Liver (tissue), 9 donors: ENCODE measurements around the gene PCDHGC4. TPM values are rescaled to one million over a fixed set of nuclear protein-coding genes. Genes with fewer than 3 reads are reported as not detected.

Experiments used
- DNase-seq: peaks from one replicate; pipeline ENCODE4 v3.0.0-alpha.2; 2017; ENCODE audit warnings: low spot score
- H3K27ac ChIP-seq, 2 donors: one replicate each; pipeline ENCODE4 v1.7.0; 2013; ENCODE audit warnings: inconsistent platforms in 2 of 2, low read length in 2 of 2, control low read depth in 1 of 2, low read depth in 1 of 2, mild to moderate bottlenecking in 1 of 2
- H3K27me3 ChIP-seq, 4 donors: one replicate each; pipeline versions ENCODE4 v1.6.1 to v1.7.0; 2013; ENCODE audit warnings: low read length in 3 of 4, inconsistent platforms in 1 of 4, mild to moderate bottlenecking in 1 of 4, moderate library complexity in 1 of 4; ENCODE audit not compliant: control insufficient read depth in 4 of 4, insufficient read depth in 4 of 4
- H3K36me3 ChIP-seq, 4 donors: one replicate each; pipeline versions ENCODE4 v1.6.1 to v1.7.0; 2013; ENCODE audit warnings: low read length in 3 of 4, mild to moderate bottlenecking in 3 of 4, low read depth in 1 of 4, moderate library complexity in 1 of 4; ENCODE audit not compliant: control insufficient read depth in 4 of 4, insufficient read depth in 3 of 4
- H3K4me1 ChIP-seq, 4 donors: one replicate each; pipeline versions ENCODE4 v1.6.1 to v1.7.0; 2013; ENCODE audit warnings: low read length in 3 of 4, mild to moderate bottlenecking in 3 of 4, moderate library complexity in 1 of 4; ENCODE audit not compliant: control insufficient read depth in 4 of 4, insufficient read depth in 4 of 4
- H3K4me3 ChIP-seq, 3 donors: one replicate each; pipeline versions ENCODE4 v1.6.1 to v1.7.0; 2013; ENCODE audit warnings: low read length in 3 of 3, control low read depth in 1 of 3, low read depth in 1 of 3, mild to moderate bottlenecking in 1 of 3
- H3K9ac ChIP-seq, 2 donors: one replicate each; pipeline ENCODE4 v1.7.0; 2013; ENCODE audit warnings: low read length in 2 of 2, mild to moderate bottlenecking in 2 of 2, moderate library complexity in 2 of 2, control low read depth in 1 of 2, low read depth in 1 of 2
- H3K9me3 ChIP-seq, 4 donors: one replicate each; pipeline versions ENCODE4 v1.6.1 to v1.7.0; 2013; ENCODE audit warnings: low read length in 3 of 4; ENCODE audit not compliant: control insufficient read depth in 4 of 4
- ATF3 ChIP-seq: IDR thresholded peaks from 2 replicates; pipeline ENCODE4 v1.6.1; 2016; ENCODE audit warnings: antibody characterized with exemption
- CTCF ChIP-seq: fragments of 150-350 bp; IDR thresholded peaks from 2 replicates; pipeline ENCODE4 v1.5.1; 2017; ENCODE audit warnings: improper control_type of control experiment, low read depth, low read length; ENCODE audit not compliant: missing input control
- EGR1 ChIP-seq, 2 donors: IDR thresholded peaks; 2 replicates each; pipeline ENCODE4 v1.6.1; 2016 to 2018; ENCODE audit warnings: antibody characterized with exemption in 2 of 2, low read depth in 2 of 2
- FOXA1 ChIP-seq: IDR thresholded peaks from 2 replicates; pipeline ENCODE4 v1.6.1; 2016; ENCODE audit warnings: antibody characterized with exemption
- GABPA ChIP-seq, 2 donors: IDR thresholded peaks in 1 of 2; conservative IDR thresholded peaks in 1 of 2; 2 replicates each; pipeline ENCODE4 v1.6.1; 2016; ENCODE audit warnings: antibody characterized with exemption in 2 of 2, mild to moderate bottlenecking in 1 of 2, moderate library complexity in 1 of 2
- HNF4G ChIP-seq: IDR thresholded peaks from 2 replicates; pipeline ENCODE4 v1.6.1; 2016; ENCODE audit warnings: antibody characterized with exemption
- JUND ChIP-seq, 2 donors: IDR thresholded peaks; 2 replicates each; pipeline ENCODE4 v1.6.1; 2016; ENCODE audit warnings: antibody characterized with exemption in 2 of 2
- MAX ChIP-seq: IDR thresholded peaks from 2 replicates; pipeline ENCODE4 v1.6.1; 2016; ENCODE audit warnings: antibody characterized with exemption
- NR2F2 ChIP-seq: IDR thresholded peaks from 2 replicates; pipeline ENCODE4 v1.6.1; 2016; ENCODE audit warnings: antibody characterized with exemption
- RAD21 ChIP-seq, 2 donors: IDR thresholded peaks; 2 replicates each; pipeline ENCODE4 v1.6.1; 2016; ENCODE audit warnings: antibody characterized with exemption in 2 of 2, mild to moderate bottlenecking in 2 of 2
- SP1 ChIP-seq: IDR thresholded peaks from 2 replicates; pipeline ENCODE4 v1.6.1; 2018; ENCODE audit warnings: antibody characterized with exemption, mild to moderate bottlenecking
- TAF1 ChIP-seq: conservative IDR thresholded peaks from 2 replicates; pipeline ENCODE4 v1.6.1; 2016; ENCODE audit warnings: antibody characterized with exemption, mild to moderate bottlenecking
- YY1 ChIP-seq: IDR thresholded peaks from 2 replicates; pipeline ENCODE4 v1.6.1; 2016; ENCODE audit warnings: antibody characterized with exemption, mild to moderate bottlenecking
- ZBTB33 ChIP-seq: IDR thresholded peaks from 2 replicates; pipeline ENCODE4 v1.6.1; 2016; ENCODE audit warnings: antibody characterized with exemption
- WGBS: extraction: QIAGEN DNeasy Blood & Tissue Kit; methylation state at CpG from one replicate; pipeline ENCODE4 v1.1.7; 2013; 5-methylcytosine and 5-hydroxymethylcytosine counted together
- polyA plus RNA-seq, 2 donors: library from polyadenylated mRNA; stranded (reverse) in 1 of 2; unstranded in 1 of 2; fragments of 200-250 nt in 1 of 2; fragments of >200 nt in 1 of 2; fragmentation: Nextera tagmentation in 1 of 2; extraction: Ambion mirVana in 1 of 2; gene quantifications; one replicate each; pipeline versions ENCODE4 v1.2.1 to v1.2.3, GENCODE V29; 2013 to 2015
- total RNA-seq, 2 donors: library from RNA; depleted of rRNA; stranded (reverse); fragments of >200 nt; gene quantifications; one replicate each; pipeline ENCODE4 v1.2.3, GENCODE V29; 2014
- TF ChIP-seq, protein P1 (sequence below): IDR thresholded peaks from 2 replicates; pipeline ENCODE4 v1.6.1; 2016; ENCODE audit warnings: antibody characterized with exemption, mild to moderate bottlenecking
- donor health status: healthy.
- donor health status: healthy.
- donor health status: healthy.
- donor health status: healthy.
- donor health status: healthy.

The PCDHGC4 gene
- total and polyA plus RNA-seq, 4 donors, result 0.33 to 1.4 TPM; not detected in 2

GRCh38 chr5:141511771-141512325, 27.0 kb downstream of the PCDHGC4 start:
- H3K36me3 ChIP-seq, result peaks cover 7 to 18% (median 12%) of the 10 kb centered on the region in 4 donors
- DNase-seq, result no peak
- peak overlapping the region; percentile 58 to 72 for H3K27ac ChIP-seq
- 62% methylated on average over 4 of the region's 4 CpGs for WGBS
- H3K4me1 ChIP-seq, result peaks cover 4 to 20% (median 7%) of the 10 kb centered on the region in 4 donors
- H3K27me3 ChIP-seq, result no peaks in the 10 kb centered on the region
- no peak overlapping the region for H3K4me3 ChIP-seq
- TF ChIP-seq EGR1 (IDR thresholded peaks at IDR 0.05; ENCODE audit: low read depth in 2 of 2) (no peak), FOXA1 (no peak), SP1 (no peak), NR2F2 (no peak)
- H3K9me3 ChIP-seq, result no peaks in the 10 kb centered on the region
- H3K9ac ChIP-seq, result no peak overlapping the region

- H3K9ac ChIP-seq, result no peak overlapping the region
- no peaks in the 10 kb centered on the region for H3K9me3 ChIP-seq
- no peak for TF ChIP-seq JUND (IDR thresholded peaks at IDR 0.05)
- peak; percentile 65 to 78 for TF ChIP-seq RAD21 (IDR thresholded peaks at IDR 0.05)
- peak; percentile 69 for TF ChIP-seq CTCF
- TF ChIP-seq ZBTB33, result no peak
- H3K27me3 ChIP-seq, result no peaks in the 10 kb centered on the region
- peaks cover 8 to 23% (median 16%) of the 10 kb centered on the region in 4 donors for H3K36me3 ChIP-seq
- H3K4me1 ChIP-seq, result peaks cover 4 to 20% (median 7%) of the 10 kb centered on the region in 4 donors
- WGBS, result 14% methylated on average over 28 of the region's 28 CpGs
- peak; percentile 89 for DNase-seq
- H3K4me3 ChIP-seq, result peak overlapping the region in 2 of 3 donors; percentile 27 to 51
- H3K27ac ChIP-seq, result peak overlapping the region; percentile 58 to 72
These were observed 27.6 kb downstream of the PCDHGC4 start for GRCh38 chr5:141512390-141512910.

GRCh38 chr5:141512911-141513626, 28.2 kb downstream of the PCDHGC4 start:
- Histone ChIP-seq H3K9me3 (no peaks in the 10 kb centered on the region), H3K4me3 (peak overlapping the region; percentile 27 to 63 (median 51)), H3K36me3 (peaks cover 10 to 27% (median 21%) of the 10 kb centered on the region in 4 donors), H3K27ac (peak overlapping the region; percentile 58 to 72), H3K9ac (no peak overlapping the region), H3K4me1 (peaks cover 4 to 20% (median 7%) of the 10 kb centered on the region in 4 donors), H3K27me3 (no peaks in the 10 kb centered on the region)
- peak; percentile 56 for DNase-seq
- WGBS, result 18% methylated on average over 43 of the region's 43 CpGs
- TF ChIP-seq YY1 (no peak), ATF3 (no peak), HNF4G (no peak), RAD21 (IDR thresholded peaks at IDR 0.05) (no peak), CTCF (no peak), JUND (IDR thresholded peaks at IDR 0.05) (no peak), EGR1 (IDR thresholded peaks at IDR 0.05; ENCODE audit: low read depth in 2 of 2) (no peak), GABPA (IDR thresholded peaks at IDR 0.05 in 1 of 2, conservative IDR thresholded peaks at IDR 0.05 in 1 of 2) (no peak), SP1 (no peak), MAX (no peak), NR2F2 (no peak), TAF1 (no peak)
- TF ChIP-seq, protein P1, sequence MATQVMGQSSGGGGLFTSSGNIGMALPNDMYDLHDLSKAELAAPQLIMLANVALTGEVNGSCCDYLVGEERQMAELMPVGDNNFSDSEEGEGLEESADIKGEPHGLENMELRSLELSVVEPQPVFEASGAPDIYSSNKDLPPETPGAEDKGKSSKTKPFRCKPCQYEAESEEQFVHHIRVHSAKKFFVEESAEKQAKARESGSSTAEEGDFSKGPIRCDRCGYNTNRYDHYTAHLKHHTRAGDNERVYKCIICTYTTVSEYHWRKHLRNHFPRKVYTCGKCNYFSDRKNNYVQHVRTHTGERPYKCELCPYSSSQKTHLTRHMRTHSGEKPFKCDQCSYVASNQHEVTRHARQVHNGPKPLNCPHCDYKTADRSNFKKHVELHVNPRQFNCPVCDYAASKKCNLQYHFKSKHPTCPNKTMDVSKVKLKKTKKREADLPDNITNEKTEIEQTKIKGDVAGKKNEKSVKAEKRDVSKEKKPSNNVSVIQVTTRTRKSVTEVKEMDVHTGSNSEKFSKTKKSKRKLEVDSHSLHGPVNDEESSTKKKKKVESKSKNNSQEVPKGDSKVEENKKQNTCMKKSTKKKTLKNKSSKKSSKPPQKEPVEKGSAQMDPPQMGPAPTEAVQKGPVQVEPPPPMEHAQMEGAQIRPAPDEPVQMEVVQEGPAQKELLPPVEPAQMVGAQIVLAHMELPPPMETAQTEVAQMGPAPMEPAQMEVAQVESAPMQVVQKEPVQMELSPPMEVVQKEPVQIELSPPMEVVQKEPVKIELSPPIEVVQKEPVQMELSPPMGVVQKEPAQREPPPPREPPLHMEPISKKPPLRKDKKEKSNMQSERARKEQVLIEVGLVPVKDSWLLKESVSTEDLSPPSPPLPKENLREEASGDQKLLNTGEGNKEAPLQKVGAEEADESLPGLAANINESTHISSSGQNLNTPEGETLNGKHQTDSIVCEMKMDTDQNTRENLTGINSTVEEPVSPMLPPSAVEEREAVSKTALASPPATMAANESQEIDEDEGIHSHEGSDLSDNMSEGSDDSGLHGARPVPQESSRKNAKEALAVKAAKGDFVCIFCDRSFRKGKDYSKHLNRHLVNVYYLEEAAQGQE, result no peak
